K562 (cell line): ENCODE results near the gene CD52. TPM values are rescaled to one million over a fixed set of nuclear protein-coding genes. Genes with fewer than 3 reads are reported as not detected.
A peak's percentile ranks its signal among the peaks of the same experiment; 100 is the strongest.

Experiments used
- CHD4 ChIP-seq: fragments of 200-600 bp; sonication (generic); IDR thresholded peaks from 3 replicates; pipeline ENCODE4 v1.6.1; 2012; ENCODE audit warnings: low read depth, mild to moderate bottlenecking, mixed read lengths, low read length, inconsistent platforms; ENCODE audit not compliant: insufficient read depth, insufficient replicate concordance, poor library complexity, severe bottlenecking
- DACH1 ChIP-seq: fragments of 450-650 bp; IDR thresholded peaks from 2 replicates; pipeline ENCODE4 v1.6.1; 2018; ENCODE audit not compliant: partially characterized antibody
- DMBX1 ChIP-seq: fragments of 250-450 bp; sonication (Bioruptor Pico); IDR thresholded peaks from 2 replicates; pipeline ENCODE4 v1.8.0; 2022; ENCODE audit warnings: inconsistent platforms, mild to moderate bottlenecking, moderate library complexity, borderline replicate concordance
- DNMT1 ChIP-seq: fragments of 450-650 bp; IDR thresholded peaks from 2 replicates; pipeline ENCODE4 v1.6.1; 2016; ENCODE audit warnings: antibody characterized with exemption, mild to moderate bottlenecking
- EZH2 ChIP-seq: IDR thresholded peaks from 2 replicates; pipeline ENCODE4 v1.6.1; 2012; ENCODE audit warnings: low read depth, mild to moderate bottlenecking, inconsistent platforms, low read length, borderline replicate concordance
- FOS ChIP-seq: IDR thresholded peaks from 3 replicates; pipeline ENCODE4 v1.6.1; 2011; ENCODE audit not compliant: insufficient read length; ENCODE audit errors: extremely low read depth
- GABPA ChIP-seq: fragments of 200-800 bp; sonication (Bioruptor generic); conservative IDR thresholded peaks from 2 replicates; pipeline ENCODE4 v1.6.1; 2016; ENCODE audit warnings: low read depth, missing genetic modification characterization, missing compliant biosample characterization
- GATAD2A ChIP-seq: fragments of 450-650 bp; IDR thresholded peaks from 2 replicates; pipeline ENCODE4 v1.6.1; 2017
- GTF2E2 ChIP-seq: fragments of 200-800 bp; sonication (Bioruptor generic); IDR thresholded peaks from 2 replicates; pipeline ENCODE4 v1.6.1; 2016; ENCODE audit warnings: missing genetic modification characterization, missing compliant biosample characterization
- GTF2F1 ChIP-seq: IDR thresholded peaks from 2 replicates; pipeline ENCODE4 v1.6.1; 2011; ENCODE audit warnings: low read depth, low read length, improper control_type of control experiment
- HINFP ChIP-seq: fragments of 450-650 bp; conservative IDR thresholded peaks from 2 replicates; pipeline ENCODE4 v1.6.1; 2016; ENCODE audit warnings: missing genetic modification characterization, low read depth, mild to moderate bottlenecking, control low read depth, missing compliant biosample characterization
- JUNB ChIP-seq: fragments of 450-650 bp; formaldehyde crosslinking; conservative IDR thresholded peaks from 2 replicates; pipeline ENCODE4 v1.4.0; 2020; ENCODE audit warnings: mild to moderate bottlenecking
- KAT8 ChIP-seq: fragments of 450-650 bp; IDR thresholded peaks from 2 replicates; pipeline ENCODE4 v1.6.1; 2016; ENCODE audit warnings: low read depth, mild to moderate bottlenecking
- L3MBTL2 ChIP-seq: fragments of 450-650 bp; IDR thresholded peaks from 2 replicates; pipeline ENCODE4 v1.6.1; 2016; ENCODE audit warnings: mild to moderate bottlenecking, moderate library complexity
- MCM3 ChIP-seq: fragments of 450-650 bp; IDR thresholded peaks from 2 replicates; pipeline ENCODE4 v1.6.1; 2016
- MEF2D ChIP-seq: conservative IDR thresholded peaks from 2 replicates; pipeline ENCODE4 v1.6.1; 2016; ENCODE audit warnings: low read depth, missing genetic modification characterization, missing compliant biosample characterization
- MXI1 ChIP-seq: IDR thresholded peaks from 2 replicates; pipeline ENCODE4 v1.6.1; 2011; ENCODE audit warnings: low read depth, mild to moderate bottlenecking, improper control_type of control experiment, low read length
- MYC ChIP-seq, 2 experiments: fragments of 250-450 bp in 1 of 2; sonication (Bioruptor Pico) in 1 of 2; IDR thresholded peaks; 2 replicates each; pipeline versions ENCODE4 v1.5.1 to v1.6.1; 2012 to 2021; ENCODE audit warnings: low read depth in 2 of 2, borderline replicate concordance in 1 of 2, improper control_type of control experiment in 1 of 2, low read length in 1 of 2, mild to moderate bottlenecking in 1 of 2, moderate library complexity in 1 of 2
- OTX1 ChIP-seq: fragments of 450-650 bp; formaldehyde crosslinking; IDR thresholded peaks from 2 replicates; pipeline ENCODE4 v1.4.0; 2022; ENCODE audit warnings: mild to moderate bottlenecking
- RBM25 ChIP-seq: fragments of 200-400 bp; formaldehyde crosslinking; IDR thresholded peaks from 2 replicates; pipeline ENCODE4 v1.6.1; 2018; ENCODE audit warnings: low read length, low read depth, moderate library complexity; ENCODE audit not compliant: severe bottlenecking
- RNF2 ChIP-seq: sonication (generic); IDR thresholded peaks from 2 replicates; pipeline ENCODE4 v1.6.1; 2016
- SMARCE1 ChIP-seq: fragments of 450-650 bp; IDR thresholded peaks from 2 replicates; pipeline ENCODE4 v1.7.1; 2016; ENCODE audit warnings: mild to moderate bottlenecking
- TCF15 ChIP-seq: fragments of 250-450 bp; sonication (Bioruptor Pico); IDR thresholded peaks from 2 replicates; pipeline ENCODE4 v1.8.0; 2022; ENCODE audit warnings: moderate library complexity, mild to moderate bottlenecking, inconsistent platforms
- TCF7L2 ChIP-seq: fragments of 150-350 bp; IDR thresholded peaks from 2 replicates; pipeline ENCODE4 v1.6.1; 2016; ENCODE audit warnings: low read depth, mild to moderate bottlenecking, low read length, moderate library complexity
- ZFP1 ChIP-seq: fragments of 450-650 bp; formaldehyde crosslinking; IDR thresholded peaks from 2 replicates; pipeline ENCODE4 v1.4.0; 2020; ENCODE audit warnings: mild to moderate bottlenecking, mixed read lengths
- ZNF232 ChIP-seq: sonication (generic); formaldehyde crosslinking; IDR thresholded peaks from 2 replicates; pipeline ENCODE4 v1.8.0; 2022; ENCODE audit warnings: mild to moderate bottlenecking, missing genetic modification reagents
- ZNF408 ChIP-seq: fragments of 250-450 bp; sonication (Bioruptor Pico); IDR thresholded peaks from 2 replicates; pipeline ENCODE4 v1.4.0; 2020; ENCODE audit warnings: low read depth, mild to moderate bottlenecking, moderate library complexity
- ZNF584 ChIP-seq: fragments of 200-800 bp; sonication (Bioruptor generic); IDR thresholded peaks from 2 replicates; pipeline ENCODE4 v1.6.1; 2016; ENCODE audit warnings: low read depth, mild to moderate bottlenecking, missing genetic modification characterization, missing compliant biosample characterization
- ZNF695 ChIP-seq: fragments of 450-650 bp; formaldehyde crosslinking; IDR thresholded peaks from 2 replicates; pipeline ENCODE4 v1.4.0; 2020; ENCODE audit warnings: mild to moderate bottlenecking, moderate library complexity
- ZNF707 ChIP-seq: fragments of 250-450 bp; sonication (Bioruptor Pico); conservative IDR thresholded peaks from 2 replicates; pipeline ENCODE4 v1.8.0; 2022; ENCODE audit warnings: inconsistent platforms, mild to moderate bottlenecking, moderate library complexity
- polyA plus RNA-seq, 8 experiments: library from polyadenylated mRNA; depleted of rRNA in 4 of 8; stranded (reverse) in 5 of 8; unstranded in 3 of 8; fragments of >200 nt; fragmentation: Nextera tagmentation in 2 of 8; fragmentation: Illumina TruSeq in 1 of 8; extraction: Ambion mirVana in 2 of 8; extraction: Trizol in 1 of 8; gene quantifications; 2 replicates each; pipeline versions ENCODE4 v1.2.1 to v1.2.3, GENCODE V29; 2011 to 2014; ENCODE audit warnings: inconsistent platforms in 1 of 8, missing spikeins in 1 of 8
- total RNA-seq, 7 experiments: library from RNA; depleted of rRNA in 6 of 7; stranded (reverse); fragments of >200 nt in 6 of 7; fragmentation: Illumina TruSeq in 2 of 7; extraction: Trizol in 2 of 7; gene quantifications; 2 replicates each; pipeline versions ENCODE4 v1.2.1 to v1.2.3, GENCODE V29; 2011 to 2021; ENCODE audit warnings: low replicate concordance in 1 of 7

Gene CD52
- total and polyA plus RNA-seq, 9 of the 15 experiments (the other 6 are each of a cell fraction or from before 2014, with no cell fraction given) = 34.9 to 488 (median 173) TPM

GRCh38 chr1:26284597-26285347 lies 33.0 kb upstream of the CD52 start (continued):
- TF ChIP-seq HINFP (tag) (no peak), MXI1 (peak; percentile 61; the same call in 1 of the 2 replicates), ZNF707 (no peak), GTF2F1 (no peak), EZH2 (no peak), ZNF232 (CRISPR knock-in tag) (peak; percentile 69; the same call in 1 of the 2 replicates), RNF2 (peak; percentile 99), DMBX1 (CRISPR knock-in tag) (peak; percentile 75; the same call in 1 of the 2 replicates), FOS (peak; percentile 88), TCF7L2 (no peak), CHD4 (peak; percentile 70), MYC (IDR thresholded peaks at IDR 0.05; ENCODE audit: low read depth, low read length) (peak; percentile 96), MYC (CRISPR knock-in tag; IDR thresholded peaks at IDR 0.05; ENCODE audit: borderline replicate concordance, low read depth) (0 out of 2 replicates have a peak, but pooled peaks have one; percentile 8), L3MBTL2 (peak; percentile 100), DNMT1 (no peak), GABPA (tag) (no peak; the same call in 1 of the 2 replicates), KAT8 (no peak), JUNB (CRISPR knock-in tag) (peak; percentile 91), DACH1 (no peak), RBM25 (no peak), GATAD2A (peak; percentile 35), SMARCE1 (peak; percentile 99), GTF2E2 (tag) (no peak), ZNF408 (CRISPR knock-in tag) (no peak), OTX1 (peak; percentile 39; the same call in 1 of the 2 replicates), MCM3 (no peak), TCF15 (CRISPR knock-in tag) (no peak), MEF2D (no peak), ZNF584 (CRISPR knock-in tag) (no peak), ZNF695 (CRISPR knock-in tag) (no peak), ZFP1 (CRISPR knock-in tag) (no peak)
